ENCODE measurements around the gene TMEM150B. TPM values are rescaled to one million over a fixed set of nuclear protein-coding genes. Genes with fewer than 3 reads are reported as not detected.

Gene TMEM150B
- total and polyA plus RNA-seq, 2 experiments from 2014 or later, result 0.29 TPM; not detected in 1

GRCh38 chr19:55309448-55309847 is 15.7 kb downstream of the TMEM150B start (continued):
- TF ChIP-seq ETS1 (IDR thresholded peaks at IDR 0.05), result no peak
- TF ChIP-seq ZNF331 (CRISPR knock-in tag; IDR thresholded peaks at IDR 0.05; ENCODE audit: low read depth), result no peak
- TF ChIP-seq POLR2AphosphoS5 (IDR thresholded peaks at IDR 0.05; ENCODE audit: low read depth), result no peak
- no peak for TF ChIP-seq ZNF114 (CRISPR knock-in tag; IDR thresholded peaks at IDR 0.05)
- TF ChIP-seq CREB1 (CRISPR knock-in tag; IDR thresholded peaks at IDR 0.05; ENCODE audit: low read depth), result no peak
- TF ChIP-seq NANOG (IDR thresholded peaks at IDR 0.05; ENCODE audit: borderline replicate concordance), result no peak
- no peak for TF ChIP-seq EZH2phosphoT487 (IDR thresholded peaks at IDR 0.05; ENCODE audit: unreplicated experiment)
- TF ChIP-seq JUNB (IDR thresholded peaks at IDR 0.05; ENCODE audit: unreplicated experiment), result no peak

- no peaks in the 10 kb centered on the region for H3K9me2 ChIP-seq (ENCODE audit: insufficient read depth)
- H3K4me2 ChIP-seq, result no peak overlapping the region
- H3K36me3 ChIP-seq (ENCODE audit: insufficient read depth), result peaks cover 5% of the 10 kb centered on the region
- Mint-ChIP-seq H3K27ac (no peak overlapping the region), H3K4me3 (no peak overlapping the region; the same call in 2 of the 3 replicates), H3K9me3 (no peaks in the 10 kb centered on the region; the same call in 2 of the 3 replicates), H3K27me3 (ENCODE audit: insufficient read depth, low read depth, poor library complexity) (peaks cover 12% of the 10 kb centered on the region), H3K36me3 (ENCODE audit: low read depth) (peaks cover 53% of the 10 kb centered on the region), H3K4me1 (peaks cover 11% of the 10 kb centered on the region)
- no peak overlapping the region for H3K27ac ChIP-seq (ENCODE audit: low read depth)
- no peaks in the 10 kb centered on the region for H3K27me3 ChIP-seq (ENCODE audit: insufficient read depth)
- H3K79me2 ChIP-seq (replicated peaks; ENCODE audit: insufficient read depth), result no peaks in the 10 kb centered on the region
- H4K20me1 ChIP-seq (replicated peaks; ENCODE audit: insufficient read depth), result no peaks in the 10 kb centered on the region; the same call in 1 of the 2 replicates
- H2AFZ ChIP-seq, result no peak overlapping the region
- no peak overlapping the region for H3K4me3 ChIP-seq
- H3K4me1 ChIP-seq (ENCODE audit: insufficient read depth), result peaks cover 10% of the 10 kb centered on the region
- peaks cover 17% of the 10 kb centered on the region for H3F3A ChIP-seq (replicated peaks; ENCODE audit: low read depth)
- no peak for ATAC-seq
- DNase-seq (ENCODE audit: low spot score), result no peak
- TF ChIP-seq STAT1 (IDR thresholded peaks at IDR 0.05; ENCODE audit: unreplicated experiment) (no peak), CREB1 (CRISPR knock-in tag; IDR thresholded peaks at IDR 0.05; ENCODE audit: low read depth) (no peak), CTCF (conservative IDR thresholded peaks at IDR 0.05; ENCODE audit: low read depth in 2 of 2) (no peak), ZNF331 (CRISPR knock-in tag; IDR thresholded peaks at IDR 0.05; ENCODE audit: low read depth) (no peak), ZNF462 (CRISPR knock-in tag; IDR thresholded peaks at IDR 0.05) (no peak), ETS1 (IDR thresholded peaks at IDR 0.05) (no peak), POLR2AphosphoS5 (IDR thresholded peaks at IDR 0.05; ENCODE audit: low read depth) (no peak), JUNB (IDR thresholded peaks at IDR 0.05; ENCODE audit: unreplicated experiment) (no peak), EZH2phosphoT487 (IDR thresholded peaks at IDR 0.05; ENCODE audit: unreplicated experiment) (no peak), EZH2 (IDR thresholded peaks at IDR 0.05; ENCODE audit: low read depth, unreplicated experiment) (no peak), ZNF114 (CRISPR knock-in tag; IDR thresholded peaks at IDR 0.05) (no peak), NANOG (IDR thresholded peaks at IDR 0.05; ENCODE audit: borderline replicate concordance) (no peak)
Measured at GRCh38 chr19:55308281-55308680, 16.9 kb downstream of the TMEM150B start.

Measured in GM23338 (cell line).